Measurements from ENCODE around the gene DYNC2H1. TPM values are rescaled to one million over a fixed set of nuclear protein-coding genes. Genes with fewer than 3 reads are reported as not detected.

Gene DYNC2H1
- total RNA-seq, 1 donor from 2014 or later: 7.2 TPM

DNA sequence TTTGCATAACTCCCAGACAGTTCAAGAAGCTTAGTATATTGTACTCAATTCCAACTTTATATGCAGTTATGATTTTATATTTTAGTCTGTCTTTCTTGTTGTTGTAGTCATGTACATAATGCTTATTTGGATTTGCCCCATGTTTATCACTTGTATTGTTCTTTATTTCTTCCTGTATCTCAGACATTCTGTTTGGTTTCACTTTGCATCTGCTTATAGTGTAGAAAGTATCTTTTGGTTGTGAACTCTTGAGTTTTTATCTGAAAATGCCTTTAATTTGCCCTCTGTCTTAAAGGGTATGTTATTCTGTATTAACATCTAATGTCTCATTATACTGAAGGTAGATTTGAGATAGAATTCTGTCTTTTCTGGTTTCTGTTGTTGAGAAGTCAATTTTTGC, 275.4 kb downstream of the DYNC2H1 start:
- Mint-ChIP-seq H3K36me3 (ENCODE audit: low read depth) (no peaks in the 10 kb centered on the region), H3K9me3 (ENCODE audit: low read depth) (no peaks in the 10 kb centered on the region), H3K4me1 (ENCODE audit: low read depth) (peaks cover 6% of the 10 kb centered on the region), H3K4me3 (ENCODE audit: unreplicated experiment) (no peak overlapping the region), H3K27ac (ENCODE audit: unreplicated experiment) (no peak overlapping the region), H3K27me3 (ENCODE audit: low read depth) (no peaks in the 10 kb centered on the region)
- TF ChIP-seq CTCF (IDR thresholded peaks at IDR 0.05): no peak
- no peak for DNase-seq (ENCODE audit: low spot score)

DNA sequence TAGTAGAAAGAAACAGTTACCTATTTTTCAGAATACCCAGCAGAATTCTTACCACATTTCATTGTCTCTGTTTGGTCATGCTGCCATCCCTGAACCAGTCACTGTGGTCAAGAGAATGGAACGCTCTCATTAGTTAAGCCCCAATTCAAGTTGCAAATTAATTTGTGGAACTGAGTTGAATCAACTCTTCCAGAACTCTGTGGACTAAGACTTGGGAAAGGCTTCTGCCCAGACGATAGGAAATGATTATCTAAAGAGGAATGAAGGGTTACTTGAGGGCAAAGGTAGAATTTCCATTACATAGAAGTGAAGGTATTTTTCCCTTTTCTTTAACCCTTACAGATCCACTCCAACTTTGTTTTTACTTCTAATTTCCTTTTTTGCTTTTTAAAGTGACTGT, 286.4 kb downstream of the DYNC2H1 start:
- Mint-ChIP-seq H3K36me3 (ENCODE audit: low read depth) (peaks cover 4% of the 10 kb centered on the region), H3K4me1 (ENCODE audit: low read depth) (peaks cover 13% of the 10 kb centered on the region), H3K27ac (ENCODE audit: unreplicated experiment) (no peak overlapping the region), H3K27me3 (ENCODE audit: low read depth) (no peaks in the 10 kb centered on the region), H3K4me3 (ENCODE audit: unreplicated experiment) (no peak overlapping the region), H3K9me3 (ENCODE audit: low read depth) (peaks cover 7% of the 10 kb centered on the region)
- DNase-seq (ENCODE audit: low spot score): no peak
- TF ChIP-seq CTCF (IDR thresholded peaks at IDR 0.05): no peak

GRCh38 chr11:103396237-103396636, 287.0 kb downstream of the DYNC2H1 start:
- no peak overlapping the region for H3K4me3 Mint-ChIP-seq (ENCODE audit: unreplicated experiment)
- no peak overlapping the region for H3K27ac Mint-ChIP-seq (ENCODE audit: unreplicated experiment)
- H3K4me1 Mint-ChIP-seq (ENCODE audit: low read depth): peaks cover 13% of the 10 kb centered on the region
- no peaks in the 10 kb centered on the region for H3K27me3 Mint-ChIP-seq (ENCODE audit: low read depth)
- TF ChIP-seq CTCF (IDR thresholded peaks at IDR 0.05): no peak
- H3K9me3 Mint-ChIP-seq (ENCODE audit: low read depth): peaks cover 9% of the 10 kb centered on the region
- DNase-seq (ENCODE audit: low spot score): no peak
- peaks cover 5% of the 10 kb centered on the region for H3K36me3 Mint-ChIP-seq (ENCODE audit: low read depth)

- Mint-ChIP-seq H3K27ac (ENCODE audit: unreplicated experiment) (no peak overlapping the region), H3K4me1 (ENCODE audit: low read depth) (peaks cover 13% of the 10 kb centered on the region), H3K36me3 (ENCODE audit: low read depth) (peaks cover 5% of the 10 kb centered on the region), H3K4me3 (ENCODE audit: unreplicated experiment) (no peak overlapping the region), H3K9me3 (ENCODE audit: low read depth) (peaks cover 13% of the 10 kb centered on the region), H3K27me3 (ENCODE audit: low read depth) (no peaks in the 10 kb centered on the region)
- DNase-seq (ENCODE audit: low spot score): no peak
- TF ChIP-seq CTCF (IDR thresholded peaks at IDR 0.05): no peak
Observed at GRCh38 chr11:103397369-103397768, 288.1 kb downstream of the DYNC2H1 start.

- H3K4me3 Mint-ChIP-seq (ENCODE audit: unreplicated experiment): no peak overlapping the region
- no peaks in the 10 kb centered on the region for H3K27me3 Mint-ChIP-seq (ENCODE audit: low read depth)
- H3K27ac Mint-ChIP-seq (ENCODE audit: unreplicated experiment): no peak overlapping the region
- no peak for TF ChIP-seq CTCF (IDR thresholded peaks at IDR 0.05)
- peaks cover 13% of the 10 kb centered on the region for H3K4me1 Mint-ChIP-seq (ENCODE audit: low read depth)
- no peak for DNase-seq (ENCODE audit: low spot score)
- peaks cover 3% of the 10 kb centered on the region for H3K36me3 Mint-ChIP-seq (ENCODE audit: low read depth)
- peaks cover 13% of the 10 kb centered on the region for H3K9me3 Mint-ChIP-seq (ENCODE audit: low read depth)
Observed at GRCh38 chr11:103398829-103399228, 289.6 kb downstream of the DYNC2H1 start.
